Ureter (tissue), 1 donor: ENCODE results near the gene XPO1. TPM values are rescaled to one million over a fixed set of nuclear protein-coding genes. Genes with fewer than 3 reads are reported as not detected.

Source experiments
- DNase-seq: peaks from one replicate; pipeline ENCODE4 v3.0.0-alpha.2; 2020; ENCODE audit warnings: low spot score
- total RNA-seq: library from RNA; stranded (reverse); gene quantifications from one replicate; pipeline ENCODE4 v1.2.4, GENCODE V29; 2023
- donor health status: DM: yes; HTN: yes; CAD: no.

Gene XPO1
- total RNA-seq, 1 donor from 2014 or later: 201 TPM

DNA sequence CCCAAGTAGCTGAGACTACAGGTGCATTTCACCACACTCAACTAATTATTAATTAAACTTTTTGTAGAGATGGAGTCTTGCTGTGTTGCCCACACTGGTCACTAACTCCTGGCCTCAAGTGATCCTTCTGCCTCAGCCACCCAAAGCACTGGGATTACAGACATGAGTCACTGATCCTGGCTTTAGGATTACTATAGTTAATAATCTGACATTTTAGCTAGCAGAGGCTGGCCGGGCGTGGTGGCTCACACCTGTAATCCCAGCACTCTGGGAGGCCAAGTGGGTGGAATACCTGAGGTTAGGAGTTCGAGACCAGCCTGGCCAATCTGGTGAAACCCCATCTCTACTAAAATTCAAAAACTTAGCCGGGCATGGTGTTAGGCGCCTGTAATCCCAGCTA lies 106.8 kb downstream of the XPO1 start:
- no peak for DNase-seq

Other genes starting within 250 kb of the XPO1 start
- 152 TPM for gene USP34, start 67.3 kb downstream of the XPO1 start, total RNA-seq